ENCODE measurements around the gene SEC31A. TPM values are rescaled to one million over a fixed set of nuclear protein-coding genes. Genes with fewer than 3 reads are reported as not detected.

The SEC31A gene
- total RNA-seq, 1 experiment from 2014 or later: 128 TPM

DNA sequence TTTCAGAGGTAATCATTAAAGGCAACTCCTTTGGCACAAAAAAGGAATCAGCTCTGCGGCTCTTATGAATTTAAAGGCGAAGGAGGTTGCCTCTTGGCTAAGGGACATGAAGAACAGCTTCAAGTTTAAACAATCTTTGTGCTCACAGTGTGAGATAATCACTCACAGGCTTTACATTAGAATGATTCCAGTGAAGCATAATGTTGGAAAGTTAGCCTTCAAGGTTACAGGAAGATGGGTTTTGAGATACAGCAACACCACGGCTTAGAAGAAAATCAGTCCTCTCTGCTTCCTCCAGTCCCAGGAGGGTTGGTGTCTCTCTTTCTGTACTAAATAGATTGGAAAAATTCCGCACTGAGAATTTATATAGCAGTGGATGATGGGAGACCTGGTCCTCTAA is 80.8 kb downstream of the SEC31A start:
- Histone ChIP-seq H3K18ac (ENCODE audit: insufficient read length, low read depth, low read length) (no peak overlapping the region), H3K79me2 (ENCODE audit: insufficient read depth, low read length) (no peaks in the 10 kb centered on the region), H3K9me3 (ENCODE audit: control insufficient read depth, low read depth, low read length) (no peaks in the 10 kb centered on the region), H3K14ac (ENCODE audit: insufficient read depth, low read length) (no peak overlapping the region), H4K91ac (ENCODE audit: insufficient read length, low read depth, low read length) (no peak overlapping the region), H3K23me2 (ENCODE audit: insufficient read length, low read depth, low read length, poor library complexity, severe bottlenecking) (peaks cover 4% of the 10 kb centered on the region), H3K79me1 (ENCODE audit: insufficient read depth, low read depth, low read length, poor library complexity, severe bottlenecking) (no peaks in the 10 kb centered on the region), H2BK5ac (ENCODE audit: insufficient read length, low read length) (no peak overlapping the region), H2AFZ (ENCODE audit: low read length) (no peak overlapping the region), H4K8ac (replicated peaks; ENCODE audit: insufficient read length, low read depth, low read length) (no peak overlapping the region), H3K9ac (ENCODE audit: extremely low read depth, insufficient read length, low read length) (no peak overlapping the region), H3K4ac (ENCODE audit: low read depth, low read length) (no peak overlapping the region), H2BK20ac (ENCODE audit: low read depth, low read length, poor library complexity, severe bottlenecking) (no peak overlapping the region), H3K27ac (ENCODE audit: insufficient read length, low read depth, low read length) (no peak overlapping the region), H4K20me1 (ENCODE audit: control insufficient read depth, insufficient read depth, insufficient read length) (no peaks in the 10 kb centered on the region), H3K4me2 (ENCODE audit: insufficient read depth, insufficient read length, low read length) (no peak overlapping the region), H3K56ac (ENCODE audit: insufficient read length, low read depth, low read length) (no peak overlapping the region), H3K4me1 (ENCODE audit: insufficient read depth, low read length) (no peaks in the 10 kb centered on the region; the same call in 1 of the 2 replicates), H2AK5ac (ENCODE audit: insufficient read length, low read length) (no peak overlapping the region), H3K27me3 (ENCODE audit: insufficient read depth, low read length) (peaks cover 23% of the 10 kb centered on the region; the same call in 1 of the 2 replicates), H4K5ac (ENCODE audit: insufficient read length, low read depth, low read length) (no peak overlapping the region), H2BK12ac (ENCODE audit: insufficient read length, low read depth, low read length) (no peak overlapping the region), H2BK15ac (ENCODE audit: low read depth, low read length) (no peak overlapping the region), H2BK120ac (ENCODE audit: low read depth, low read length, poor library complexity, severe bottlenecking) (no peak overlapping the region), H3T11ph (ENCODE audit: low read length) (no peak overlapping the region), H3K23ac (ENCODE audit: insufficient read length, low read depth, low read length) (no peak overlapping the region)
- no peaks in the 10 kb centered on the region for H3K9me3 Mint-ChIP-seq
- WGBS (ENCODE audit: extremely low coverage, insufficient read length, low lambda C conversion rate): no CpG with 5 or more reads among the region's 4 CpGs
- H3K4me1 Mint-ChIP-seq: peaks cover 14% of the 10 kb centered on the region in 2 experiments
- H3K27ac Mint-ChIP-seq: no peak overlapping the region
- peaks cover 63% of the 10 kb centered on the region for H3K27me3 Mint-ChIP-seq (ENCODE audit: low read depth)
- TF ChIP-seq, protein P1, sequence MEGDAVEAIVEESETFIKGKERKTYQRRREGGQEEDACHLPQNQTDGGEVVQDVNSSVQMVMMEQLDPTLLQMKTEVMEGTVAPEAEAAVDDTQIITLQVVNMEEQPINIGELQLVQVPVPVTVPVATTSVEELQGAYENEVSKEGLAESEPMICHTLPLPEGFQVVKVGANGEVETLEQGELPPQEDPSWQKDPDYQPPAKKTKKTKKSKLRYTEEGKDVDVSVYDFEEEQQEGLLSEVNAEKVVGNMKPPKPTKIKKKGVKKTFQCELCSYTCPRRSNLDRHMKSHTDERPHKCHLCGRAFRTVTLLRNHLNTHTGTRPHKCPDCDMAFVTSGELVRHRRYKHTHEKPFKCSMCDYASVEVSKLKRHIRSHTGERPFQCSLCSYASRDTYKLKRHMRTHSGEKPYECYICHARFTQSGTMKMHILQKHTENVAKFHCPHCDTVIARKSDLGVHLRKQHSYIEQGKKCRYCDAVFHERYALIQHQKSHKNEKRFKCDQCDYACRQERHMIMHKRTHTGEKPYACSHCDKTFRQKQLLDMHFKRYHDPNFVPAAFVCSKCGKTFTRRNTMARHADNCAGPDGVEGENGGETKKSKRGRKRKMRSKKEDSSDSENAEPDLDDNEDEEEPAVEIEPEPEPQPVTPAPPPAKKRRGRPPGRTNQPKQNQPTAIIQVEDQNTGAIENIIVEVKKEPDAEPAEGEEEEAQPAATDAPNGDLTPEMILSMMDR (conservative IDR thresholded peaks at IDR 0.05): no peak
- no peak for DNase-seq
- H3K4me3 Mint-ChIP-seq: no peak overlapping the region
- no peaks in the 10 kb centered on the region for H3K36me3 Mint-ChIP-seq (ENCODE audit: insufficient read depth in 1 of 3, low read depth in 3 of 3)

Data from H9 (cell line).